22Rv1 (cell line): Measurements from ENCODE around the gene CNTNAP2.

Experiments
- CTCF ChIP-seq: fragments of 450-650 bp; IDR thresholded peaks from 2 replicates; pipeline ENCODE4 v1.5.1; 2017; ENCODE audit warnings: mild to moderate bottlenecking
- ZFX ChIP-seq: fragments of 450-650 bp; IDR thresholded peaks from 2 replicates; pipeline ENCODE4 v1.6.1; 2017; ENCODE audit warnings: antibody characterized with exemption, borderline replicate concordance

GRCh38 chr7:148058092-148058491 lies 1941.5 kb downstream of the CNTNAP2 start:
- TF ChIP-seq CTCF (no peak), ZFX (no peak)
